Measurements from ENCODE around the gene LPP.
A peak's percentile ranks its signal among the peaks of the same experiment; 100 is the strongest.
"Not testable (repeated sequence)": the region's sequence is repeated elsewhere in the genome, so short reads cannot be mapped to it uniquely, and the experiment has no call there.

The LPP gene

GRCh38 chr3:188154014-188154808 lies at the start of gene LPP:
Gene LPP (plus strand): TSS chr3:188154157. CDS start chr3:188406121, 251,964 bp downstream.
- peak; percentile 93 for DNase-seq

GRCh38 chr3:188106006-188106405 lies 48.0 kb upstream of the LPP start:
- no peak for DNase-seq

GRCh38 chr3:188106454-188106853 lies 47.5 kb upstream of the LPP start:
- DNase-seq = no peak

- DNase-seq = no peak
Measured at GRCh38 chr3:188106887-188107830, 46.8 kb upstream of the LPP start.

GRCh38 chr3:188108703-188109412 lies 45.1 kb upstream of the LPP start:
- DNase-seq = no peak

GRCh38 chr3:188111002-188111584 lies 42.9 kb upstream of the LPP start:
- DNase-seq = no peak

- DNase-seq = no peak
Measured at GRCh38 chr3:188113756-188114155, 40.2 kb upstream of the LPP start.

GRCh38 chr3:188119846-188120245 lies 34.1 kb upstream of the LPP start:
- no peak for DNase-seq

GRCh38 chr3:188122571-188123169 lies 31.3 kb upstream of the LPP start:
- no peak for DNase-seq

GRCh38 chr3:188123170-188123905 lies 30.6 kb upstream of the LPP start:
- DNase-seq = no peak

- no peak for DNase-seq
Measured at GRCh38 chr3:188124184-188124583, 29.8 kb upstream of the LPP start.

GRCh38 chr3:188125076-188125475 lies 28.9 kb upstream of the LPP start:
- no peak for DNase-seq

GRCh38 chr3:188126276-188126675 lies 27.7 kb upstream of the LPP start:
- no peak for DNase-seq

- no peak for DNase-seq
Measured at GRCh38 chr3:188126934-188127333, 27.0 kb upstream of the LPP start.

- DNase-seq = no peak
Measured at GRCh38 chr3:188128905-188129304, 25.1 kb upstream of the LPP start.

GRCh38 chr3:188131023-188131422 lies 22.9 kb upstream of the LPP start:
- not testable (repeated sequence) for DNase-seq

- no peak for DNase-seq
Measured at GRCh38 chr3:188133219-188133618, 20.7 kb upstream of the LPP start.

GRCh38 chr3:188133646-188134045 lies 20.3 kb upstream of the LPP start:
- no peak for DNase-seq

- no peak for DNase-seq
Measured at GRCh38 chr3:188134079-188134478, 19.9 kb upstream of the LPP start.

GRCh38 chr3:188134856-188135255 lies 19.1 kb upstream of the LPP start:
- DNase-seq = no peak

- no peak for DNase-seq
Measured at GRCh38 chr3:188135271-188135670, 18.7 kb upstream of the LPP start.

GRCh38 chr3:188137051-188137450 lies 16.9 kb upstream of the LPP start:
- DNase-seq = no peak
